Omental fat pad (tissue), 4 donors: Measurements from ENCODE around the gene TTC9B. TPM values are rescaled to one million over a fixed set of nuclear protein-coding genes. Genes with fewer than 3 reads are reported as not detected.

Source experiments
- ATAC-seq: fragments of 150-250 bp; one replicate; pipeline ENCODE4 v1.9.1; 2016; ENCODE audit warnings: mild to moderate bottlenecking, moderate library complexity; ENCODE audit not compliant: low FRiP score
- DNase-seq: peaks from one replicate; pipeline ENCODE4 v3.0.0-alpha.2; 2019; ENCODE audit warnings: low spot score
- CTCF ChIP-seq, 3 donors: fragments of 450-650 bp; IDR thresholded peaks; one replicate each; pipeline ENCODE4 v1.5.1; 2016 to 2017; ENCODE audit warnings: antibody characterized with exemption in 3 of 3, mild to moderate bottlenecking in 3 of 3, moderate library complexity in 2 of 3
- total RNA-seq, 4 donors: library from RNA; depleted of rRNA; stranded (reverse); fragments of >200 nt; gene quantifications; one replicate each; pipeline ENCODE4 v1.1.0, GENCODE V29; 2016

The TTC9B gene
- total RNA-seq, 4 donors from 2014 or later: 0.28 TPM; not detected in 3

- no peak for TF ChIP-seq CTCF (IDR thresholded peaks at IDR 0.05)
- DNase-seq: no peak
- ATAC-seq: no peak
Observed at GRCh38 chr19:40243181-40243580, 25.0 kb upstream of the TTC9B start.

GRCh38 chr19:40242480-40242879, 24.3 kb upstream of the TTC9B start:
- DNase-seq: no peak
- TF ChIP-seq CTCF (IDR thresholded peaks at IDR 0.05): no peak
- ATAC-seq: no peak

- no peak for DNase-seq
- peak; percentile 49 for ATAC-seq
- no peak for TF ChIP-seq CTCF (IDR thresholded peaks at IDR 0.05)
Observed at GRCh38 chr19:40241809-40242384, 23.7 kb upstream of the TTC9B start.

- ATAC-seq (no peak), DNase-seq (no peak)
- no peak for TF ChIP-seq CTCF (IDR thresholded peaks at IDR 0.05)
Observed at GRCh38 chr19:40241125-40241808, 23.1 kb upstream of the TTC9B start.

GRCh38 chr19:40240332-40240731, 22.1 kb upstream of the TTC9B start:
- ATAC-seq (no peak), DNase-seq (no peak)
- no peak for TF ChIP-seq CTCF (IDR thresholded peaks at IDR 0.05)

GRCh38 chr19:40239415-40240226, 21.4 kb upstream of the TTC9B start:
- DNase-seq: no peak
- ATAC-seq: no peak
- TF ChIP-seq CTCF (IDR thresholded peaks at IDR 0.05): no peak
